CD4-positive, alpha-beta T cell treated with Interferon alpha-2 for 1 hour (primary cell): ENCODE data around the gene JDP2.
A peak's percentile ranks its signal among the peaks of the same experiment; 100 is the strongest.

Experiments used
- DNase-seq, 2 donors: peaks; one replicate each; pipeline ENCODE4 v3.0.0-alpha.2; 2020 to 2022

Gene JDP2

GRCh38 chr14:75520852-75521251 is 93.0 kb downstream of the JDP2 start:
- no peak for DNase-seq

DNA sequence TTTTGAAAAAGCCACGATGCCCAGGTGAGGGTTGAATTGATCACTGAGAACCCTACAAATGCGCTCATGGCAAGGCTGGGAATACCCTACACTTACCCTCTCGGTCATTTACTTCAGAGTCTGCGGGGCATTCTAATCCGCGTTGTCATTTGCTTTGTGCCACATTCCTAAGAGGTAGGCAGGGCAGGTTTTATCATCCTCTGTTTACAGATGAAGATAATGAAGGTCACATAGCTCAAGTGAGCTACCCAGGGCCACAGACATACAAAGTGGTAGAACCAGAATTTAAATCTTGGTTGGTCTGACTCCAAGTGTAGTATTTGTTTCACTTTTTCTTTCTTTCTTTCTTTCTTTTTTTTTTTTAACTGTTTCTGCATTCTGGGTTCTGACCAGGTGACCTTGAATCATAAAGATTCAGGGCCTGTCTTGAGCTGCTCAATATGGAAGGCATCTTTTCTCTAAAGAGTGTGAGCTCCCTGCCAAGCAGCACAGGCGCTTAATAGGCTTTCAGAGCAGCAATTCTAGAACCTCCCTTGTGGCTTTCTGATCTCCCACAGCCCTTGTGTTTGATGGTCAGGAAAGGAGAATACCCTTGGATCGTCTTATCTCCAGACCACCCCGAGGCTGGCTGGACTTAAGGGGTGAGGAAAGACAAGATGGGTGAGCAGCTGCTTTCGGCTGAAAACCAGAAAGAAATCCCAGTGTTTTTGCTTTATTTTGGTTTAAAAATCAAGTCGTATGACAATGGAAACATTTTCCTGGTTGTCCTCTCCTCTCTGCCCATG is 93.8 kb downstream of the JDP2 start:
- DNase-seq = peak in 1 of 2 donors; percentile 42

DNA sequence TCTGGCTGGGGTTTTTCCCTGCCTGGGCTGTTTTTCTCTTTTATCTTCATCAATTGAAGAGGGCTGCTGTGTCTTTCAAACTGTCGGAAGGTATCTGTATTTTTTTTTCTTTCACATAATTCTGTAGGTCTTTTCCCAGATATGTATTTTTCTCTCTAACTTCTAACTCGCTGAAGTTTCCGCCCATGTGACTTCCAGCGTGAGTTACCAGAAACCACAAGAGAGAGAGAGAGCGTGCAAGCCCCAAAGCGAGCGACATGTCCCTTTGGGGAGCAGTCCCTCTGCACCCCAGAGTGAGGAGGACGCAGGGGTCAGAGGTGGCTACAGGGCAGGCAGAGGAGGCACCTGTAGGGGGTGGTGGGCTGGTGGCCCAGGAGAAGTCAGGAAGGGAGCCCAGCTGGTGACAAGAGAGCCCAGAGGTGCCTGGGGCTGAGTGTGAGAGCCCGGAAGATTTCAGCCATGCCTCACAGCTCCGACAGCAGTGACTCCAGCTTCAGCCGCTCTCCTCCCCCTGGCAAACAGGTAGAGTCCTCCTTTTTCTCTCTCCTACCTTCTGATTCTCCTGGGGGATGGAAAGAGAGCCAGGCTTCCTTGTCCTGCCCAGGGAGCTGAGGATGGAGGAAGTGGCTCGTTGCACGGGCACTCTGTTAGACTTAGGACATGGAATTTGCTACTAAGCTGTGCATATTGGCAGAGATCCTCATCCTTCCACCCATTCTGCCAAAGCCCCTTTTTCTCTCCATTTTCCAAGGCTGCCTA is 94.6 kb downstream of the JDP2 start, which contains the start of gene BATF:
BATF (plus strand) TSS at position 246 of the 759 bp plus-strand sequence; CDS start at position 460, 214 bp downstream.
- peak; percentile 86 to 92 for DNase-seq

DNA sequence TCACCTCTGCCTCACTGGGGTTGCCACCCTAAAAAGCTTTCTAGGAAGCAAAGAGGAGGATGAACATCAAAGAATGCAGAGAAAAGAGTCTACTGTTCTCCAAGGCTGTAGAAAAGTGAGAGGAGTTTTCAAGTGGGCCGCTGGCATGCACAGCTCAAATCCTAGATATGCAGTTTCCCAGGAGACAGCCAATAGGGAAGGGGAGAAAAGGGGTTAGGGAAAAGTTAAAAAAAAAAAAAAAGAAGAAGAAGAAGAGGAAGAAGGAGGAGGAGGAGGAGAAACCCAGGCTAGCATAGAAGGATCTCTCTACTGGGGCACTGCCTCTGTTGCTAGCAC is 95.1 kb downstream of the JDP2 start:
- DNase-seq = no peak
